Measurements from ENCODE around the gene TMEM80.

DNA sequence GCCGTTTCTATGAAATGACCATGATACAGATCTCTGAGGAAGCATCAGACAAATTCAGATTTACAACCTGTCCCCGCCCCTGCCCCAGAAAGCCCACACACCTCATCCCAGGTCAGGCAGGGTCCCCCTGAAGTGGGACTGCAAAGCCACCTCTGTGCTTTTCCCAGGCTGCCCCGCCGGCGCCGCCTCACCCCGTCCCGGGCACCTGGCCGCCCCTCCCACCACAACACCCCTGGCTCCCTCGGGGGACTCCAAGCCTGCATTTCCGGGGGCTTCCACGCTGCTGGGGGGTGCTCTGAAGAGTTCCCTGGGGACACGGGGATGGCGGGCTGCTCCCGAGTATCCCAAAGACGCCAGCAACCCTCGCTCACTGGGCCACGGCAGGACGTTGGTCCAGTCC lies 35.3 kb upstream of the TMEM80 start:
- TF ChIP-seq, protein P1, sequence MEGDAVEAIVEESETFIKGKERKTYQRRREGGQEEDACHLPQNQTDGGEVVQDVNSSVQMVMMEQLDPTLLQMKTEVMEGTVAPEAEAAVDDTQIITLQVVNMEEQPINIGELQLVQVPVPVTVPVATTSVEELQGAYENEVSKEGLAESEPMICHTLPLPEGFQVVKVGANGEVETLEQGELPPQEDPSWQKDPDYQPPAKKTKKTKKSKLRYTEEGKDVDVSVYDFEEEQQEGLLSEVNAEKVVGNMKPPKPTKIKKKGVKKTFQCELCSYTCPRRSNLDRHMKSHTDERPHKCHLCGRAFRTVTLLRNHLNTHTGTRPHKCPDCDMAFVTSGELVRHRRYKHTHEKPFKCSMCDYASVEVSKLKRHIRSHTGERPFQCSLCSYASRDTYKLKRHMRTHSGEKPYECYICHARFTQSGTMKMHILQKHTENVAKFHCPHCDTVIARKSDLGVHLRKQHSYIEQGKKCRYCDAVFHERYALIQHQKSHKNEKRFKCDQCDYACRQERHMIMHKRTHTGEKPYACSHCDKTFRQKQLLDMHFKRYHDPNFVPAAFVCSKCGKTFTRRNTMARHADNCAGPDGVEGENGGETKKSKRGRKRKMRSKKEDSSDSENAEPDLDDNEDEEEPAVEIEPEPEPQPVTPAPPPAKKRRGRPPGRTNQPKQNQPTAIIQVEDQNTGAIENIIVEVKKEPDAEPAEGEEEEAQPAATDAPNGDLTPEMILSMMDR (IDR thresholded peaks at IDR 0.05): no peak
- TF ChIP-seq EP300 (IDR thresholded peaks at IDR 0.05): no peak
